HG02610 (cell line): ENCODE measurements around the gene SEMA4G.

Source experiments
- ATAC-seq: cut with Tn5 transposase; IDR thresholded peaks from one replicate; pipeline ENCODE4 v1.9.1; 2021; ENCODE audit warnings: mild to moderate bottlenecking, moderate library complexity; ENCODE audit not compliant: unreplicated experiment

The SEMA4G gene

GRCh38 chr10:100987685-100988049 lies 18.4 kb downstream of the SEMA4G start:
- ATAC-seq: no peak

- ATAC-seq: no peak
Observed at GRCh38 chr10:100988166-100988565, 18.9 kb downstream of the SEMA4G start.

GRCh38 chr10:100989088-100989487 lies 19.8 kb downstream of the SEMA4G start:
- no peak for ATAC-seq

GRCh38 chr10:100993986-100994708 lies 24.8 kb downstream of the SEMA4G start:
- no peak for ATAC-seq

- no peak for ATAC-seq
Observed at GRCh38 chr10:100995181-100995580, 25.9 kb downstream of the SEMA4G start.

GRCh38 chr10:100996678-100997359 lies 27.5 kb downstream of the SEMA4G start:
- no peak for ATAC-seq

- ATAC-seq: peak; percentile 30
Observed at GRCh38 chr10:100997360-100998182, 28.3 kb downstream of the SEMA4G start.

GRCh38 chr10:100998183-100998990 lies 29.1 kb downstream of the SEMA4G start:
- no peak for ATAC-seq

- ATAC-seq: peak; percentile 49
Observed at GRCh38 chr10:100998991-100999741, 29.9 kb downstream of the SEMA4G start.

GRCh38 chr10:100999742-101000126 lies 30.4 kb downstream of the SEMA4G start, which contains the start of gene LZTS2:
Gene LZTS2, plus strand, starts transcription at chr10:100999808. Its CDS starts 2,731 bp downstream, at chr10:101002539.
- ATAC-seq: no peak

GRCh38 chr10:101000127-101000914 lies 31.0 kb downstream of the SEMA4G start:
- no peak for ATAC-seq

GRCh38 chr10:101000915-101001658 lies 31.8 kb downstream of the SEMA4G start:
- no peak for ATAC-seq

- ATAC-seq: no peak
Observed at GRCh38 chr10:101001659-101002035, 32.3 kb downstream of the SEMA4G start.

GRCh38 chr10:101002456-101002855 lies 33.2 kb downstream of the SEMA4G start:
- ATAC-seq: no peak

- no peak for ATAC-seq
Observed at GRCh38 chr10:101003639-101004206, 34.4 kb downstream of the SEMA4G start.

- ATAC-seq: no peak
Observed at GRCh38 chr10:101005361-101005760, 36.1 kb downstream of the SEMA4G start.

- no peak for ATAC-seq
Observed at GRCh38 chr10:101005869-101006567, 36.7 kb downstream of the SEMA4G start.
